Measurements from ENCODE around the gene ATRAID.

ATRAID gene

GRCh38 chr2:27250652-27251379 is 39.0 kb downstream of the ATRAID start:
- no peak overlapping the region for H3K4me3 ChIP-seq (ENCODE audit: low read depth in 1 of 2, low read length in 1 of 2)
- no peaks in the 10 kb centered on the region for H3K36me3 ChIP-seq
- no peak for TF ChIP-seq CTCF (IDR thresholded peaks at IDR 0.05)
- H3K4me1 ChIP-seq (ENCODE audit: control insufficient read depth in 1 of 2, insufficient read depth in 1 of 2, low read depth in 1 of 2, low read length in 1 of 2), result no peaks in the 10 kb centered on the region
- H3K27ac ChIP-seq, result no peak overlapping the region
- H3K9me3 ChIP-seq, result no peaks in the 10 kb centered on the region
- H3K27me3 ChIP-seq, result peaks cover 54% of the 10 kb centered on the region

GRCh38 chr2:27251766-27252165 is 39.9 kb downstream of the ATRAID start:
- TF ChIP-seq CTCF (IDR thresholded peaks at IDR 0.05), result no peak
- Histone ChIP-seq H3K4me3 (ENCODE audit: low read depth in 1 of 2, low read length in 1 of 2) (no peak overlapping the region), H3K27me3 (peaks cover 63% of the 10 kb centered on the region), H3K27ac (no peak overlapping the region), H3K9me3 (no peaks in the 10 kb centered on the region), H3K36me3 (no peaks in the 10 kb centered on the region), H3K4me1 (ENCODE audit: control insufficient read depth in 1 of 2, insufficient read depth in 1 of 2, low read depth in 1 of 2, low read length in 1 of 2) (no peaks in the 10 kb centered on the region)

GRCh38 chr2:27255187-27255586 is 43.3 kb downstream of the ATRAID start:
- H3K27me3 ChIP-seq, result peaks cover 83% of the 10 kb centered on the region
- TF ChIP-seq CTCF (IDR thresholded peaks at IDR 0.05), result no peak
- no peaks in the 10 kb centered on the region for H3K36me3 ChIP-seq
- H3K4me1 ChIP-seq (ENCODE audit: control insufficient read depth in 1 of 2, insufficient read depth in 1 of 2, low read depth in 1 of 2, low read length in 1 of 2), result no peaks in the 10 kb centered on the region
- no peak overlapping the region for H3K4me3 ChIP-seq (ENCODE audit: low read depth in 1 of 2, low read length in 1 of 2)
- no peaks in the 10 kb centered on the region for H3K9me3 ChIP-seq
- no peak overlapping the region for H3K27ac ChIP-seq

- H3K4me1 ChIP-seq (ENCODE audit: control insufficient read depth in 1 of 2, insufficient read depth in 1 of 2, low read depth in 1 of 2, low read length in 1 of 2), result no peaks in the 10 kb centered on the region
- no peaks in the 10 kb centered on the region for H3K9me3 ChIP-seq
- H3K27me3 ChIP-seq, result peaks cover 83% of the 10 kb centered on the region
- no peak for TF ChIP-seq CTCF (IDR thresholded peaks at IDR 0.05)
- no peak overlapping the region for H3K4me3 ChIP-seq (ENCODE audit: low read depth in 1 of 2, low read length in 1 of 2)
- H3K36me3 ChIP-seq, result no peaks in the 10 kb centered on the region
- H3K27ac ChIP-seq, result no peak overlapping the region
These were observed 43.8 kb downstream of the ATRAID start for GRCh38 chr2:27255660-27256059.

- Histone ChIP-seq H3K4me1 (ENCODE audit: control insufficient read depth in 1 of 2, insufficient read depth in 1 of 2, low read depth in 1 of 2, low read length in 1 of 2) (peaks cover 0 to under 1% of the 10 kb centered on the region in 2 experiments), H3K9me3 (no peaks in the 10 kb centered on the region), H3K4me3 (ENCODE audit: low read depth in 1 of 2, low read length in 1 of 2) (no peak overlapping the region), H3K27me3 (peaks cover 85% of the 10 kb centered on the region), H3K27ac (no peak overlapping the region), H3K36me3 (no peaks in the 10 kb centered on the region)
- no peak for TF ChIP-seq CTCF (IDR thresholded peaks at IDR 0.05)
These were observed 45.1 kb downstream of the ATRAID start for GRCh38 chr2:27256855-27257454.
